Colonic mucosa (tissue), 4 donors: Measurements from ENCODE around the gene ACVR2A. TPM values are rescaled to one million over a fixed set of nuclear protein-coding genes. Genes with fewer than 3 reads are reported as not detected.

ENCODE experiments used
- DNase-seq: peaks from one replicate; pipeline ENCODE4 v3.0.0-alpha.2; 2020
- H3K27ac ChIP-seq: fragments of 200-600 bp; one replicate; pipeline ENCODE4 v1.8.0; 2021
- H3K27me3 ChIP-seq: fragments of 200-600 bp; one replicate; pipeline ENCODE4 v1.8.0; 2021
- H3K36me3 ChIP-seq: fragments of 200-600 bp; one replicate; pipeline ENCODE4 v1.8.0; 2021
- H3K4me1 ChIP-seq: fragments of 200-600 bp; one replicate; pipeline ENCODE4 v1.8.0; 2021; ENCODE audit warnings: mild to moderate bottlenecking
- H3K4me3 ChIP-seq: fragments of 200-600 bp; one replicate; pipeline ENCODE4 v1.8.0; 2021
- H3K9ac ChIP-seq, 2 donors: one replicate each; pipeline ENCODE4 v1.7.0; 2013; ENCODE audit warnings: control low read depth in 2 of 2, low read depth in 2 of 2, low read length in 2 of 2
- H3K9me3 ChIP-seq: fragments of 200-600 bp; one replicate; pipeline ENCODE4 v1.8.0; 2021
- CTCF ChIP-seq: fragments of 200-600 bp; IDR thresholded peaks from one replicate; pipeline ENCODE4 v1.8.0; 2022; ENCODE audit warnings: antibody characterized with exemption, mild to moderate bottlenecking
- intact Hi-C: fragments of 100-400 bp; cut with DNase I; formaldehyde crosslinking; loops from one replicate; pipeline ENCODE4 v1.14.1; 2022
- total RNA-seq, 2 donors: library from RNA; stranded (reverse); fragmentation: NEBNext Ultra II Directional in 1 of 2; extraction: Animal tissue kit (Norgen Biotek cat#: 25700) in 1 of 2; gene quantifications; one replicate each; pipeline ENCODE4 v1.2.1, GENCODE V29; 2021
- donor health status: healthy.
- donor health status: DM: no; HTN: no; CAD: no.
- donor health status: DM: no; HTN: no; CAD: no.

ACVR2A gene
- total RNA-seq, 2 donors from 2014 or later = 15.4 to 20.4 TPM

- Histone ChIP-seq H3K4me1 (no peaks in the 10 kb centered on the region), H3K4me3 (no peak overlapping the region), H3K9me3 (no peaks in the 10 kb centered on the region), H3K27ac (no peak overlapping the region), H3K27me3 (no peaks in the 10 kb centered on the region), H3K36me3 (no peaks in the 10 kb centered on the region), H3K9ac (no peak overlapping the region)
- DNase-seq = no peak
- intact Hi-C loops = no loop called here
- no peak for TF ChIP-seq CTCF
These were observed 79.0 kb downstream of the ACVR2A start for GRCh38 chr2:147923846-147924245.

GRCh38 chr2:147924647-147925046 is 79.8 kb downstream of the ACVR2A start:
- H3K36me3 ChIP-seq = no peaks in the 10 kb centered on the region

GRCh38 chr2:147925886-147926285 is 81.1 kb downstream of the ACVR2A start:
- TF ChIP-seq CTCF = no peak
- H3K9me3 ChIP-seq = no peaks in the 10 kb centered on the region
- DNase-seq = no peak
- no peak overlapping the region for H3K27ac ChIP-seq
- H3K4me1 ChIP-seq = no peaks in the 10 kb centered on the region
- intact Hi-C loops = no loop called here
- no peak overlapping the region for H3K4me3 ChIP-seq
- H3K9ac ChIP-seq = no peak overlapping the region
- no peaks in the 10 kb centered on the region for H3K27me3 ChIP-seq
- H3K36me3 ChIP-seq = no peaks in the 10 kb centered on the region

More at GRCh38 chr2:147924647-147925046, 79.8 kb downstream of the ACVR2A start:
- H3K27me3 ChIP-seq = no peaks in the 10 kb centered on the region
- no peak overlapping the region for H3K27ac ChIP-seq
- H3K9ac ChIP-seq = no peak overlapping the region
- H3K4me1 ChIP-seq = no peaks in the 10 kb centered on the region
- intact Hi-C loops = no loop called here
- no peak overlapping the region for H3K4me3 ChIP-seq
- H3K9me3 ChIP-seq = no peaks in the 10 kb centered on the region
- DNase-seq = no peak
- TF ChIP-seq CTCF = no peak

- no peaks in the 10 kb centered on the region for H3K9me3 ChIP-seq
- H3K4me3 ChIP-seq = no peak overlapping the region
- H3K9ac ChIP-seq = no peak overlapping the region
- intact Hi-C loops = no loop called here
- H3K27ac ChIP-seq = no peak overlapping the region
- H3K36me3 ChIP-seq = no peaks in the 10 kb centered on the region
- H3K27me3 ChIP-seq = no peaks in the 10 kb centered on the region
- no peaks in the 10 kb centered on the region for H3K4me1 ChIP-seq
- no peak for DNase-seq
- no peak for TF ChIP-seq CTCF
These were observed 82.3 kb downstream of the ACVR2A start for GRCh38 chr2:147927053-147927588.

GRCh38 chr2:147933931-147934330 is 89.1 kb downstream of the ACVR2A start:
- TF ChIP-seq CTCF = no peak
- H3K36me3 ChIP-seq = no peaks in the 10 kb centered on the region
- H3K27ac ChIP-seq = no peak overlapping the region
- no peak overlapping the region for H3K9ac ChIP-seq
- no peak overlapping the region for H3K4me3 ChIP-seq
- no peaks in the 10 kb centered on the region for H3K27me3 ChIP-seq
- DNase-seq = no peak
- intact Hi-C loops = loop anchor here (10.0 kb wide), 1 partner anchor 1061 kb away; no protein-coding TSS in a partner anchor
- no peaks in the 10 kb centered on the region for H3K4me1 ChIP-seq
- no peaks in the 10 kb centered on the region for H3K9me3 ChIP-seq
